Measurements from ENCODE around the gene KDM4D. TPM values are rescaled to one million over a fixed set of nuclear protein-coding genes. Genes with fewer than 3 reads are reported as not detected.
"Not testable (repeated sequence)": the region's sequence is repeated elsewhere in the genome, so short reads cannot be mapped to it uniquely, and the experiment has no call there.

Gene KDM4D
- polyA plus RNA-seq, 1 donor: 1.1 TPM

DNA sequence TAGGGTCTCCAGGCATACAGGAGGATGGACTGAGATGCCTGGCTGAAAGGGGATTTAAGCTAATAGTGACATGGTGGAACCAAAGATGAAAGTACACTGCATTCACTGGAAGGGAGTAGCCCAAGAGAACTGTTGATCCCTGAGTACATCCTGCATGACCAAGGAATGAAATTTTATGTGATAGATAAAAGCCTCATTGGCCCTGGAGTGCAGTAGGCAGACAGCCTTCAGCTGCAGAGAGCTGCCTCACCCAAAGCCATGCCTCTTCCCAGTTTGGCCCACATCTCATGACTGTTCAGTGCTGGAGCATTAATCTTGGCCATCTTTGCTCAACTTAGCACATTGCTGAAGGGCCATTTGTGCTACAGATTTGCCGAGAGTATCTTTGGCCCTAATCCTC is 59.5 kb downstream of the KDM4D start:
- DNase-seq (ENCODE audit: low read depth): no peak

DNA sequence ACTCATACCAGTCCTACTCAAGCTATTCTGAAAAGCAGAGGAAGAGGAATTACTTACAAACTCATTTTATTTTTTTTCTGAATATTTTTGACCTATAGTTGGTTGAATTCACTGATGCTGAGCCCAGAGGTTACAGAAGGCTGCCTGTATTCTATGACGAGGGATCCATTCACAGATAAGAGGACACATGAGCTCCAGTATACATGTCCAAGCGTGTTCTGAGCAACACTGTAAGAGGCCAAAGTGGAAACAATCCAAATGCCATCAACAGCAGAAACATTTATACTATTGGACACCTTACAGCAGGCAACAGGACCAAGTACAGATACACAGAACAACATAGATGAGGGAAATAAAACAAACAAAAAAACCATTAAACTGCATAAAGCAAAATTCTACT is 61.8 kb downstream of the KDM4D start:
- no peak for DNase-seq (ENCODE audit: low read depth)

DNA sequence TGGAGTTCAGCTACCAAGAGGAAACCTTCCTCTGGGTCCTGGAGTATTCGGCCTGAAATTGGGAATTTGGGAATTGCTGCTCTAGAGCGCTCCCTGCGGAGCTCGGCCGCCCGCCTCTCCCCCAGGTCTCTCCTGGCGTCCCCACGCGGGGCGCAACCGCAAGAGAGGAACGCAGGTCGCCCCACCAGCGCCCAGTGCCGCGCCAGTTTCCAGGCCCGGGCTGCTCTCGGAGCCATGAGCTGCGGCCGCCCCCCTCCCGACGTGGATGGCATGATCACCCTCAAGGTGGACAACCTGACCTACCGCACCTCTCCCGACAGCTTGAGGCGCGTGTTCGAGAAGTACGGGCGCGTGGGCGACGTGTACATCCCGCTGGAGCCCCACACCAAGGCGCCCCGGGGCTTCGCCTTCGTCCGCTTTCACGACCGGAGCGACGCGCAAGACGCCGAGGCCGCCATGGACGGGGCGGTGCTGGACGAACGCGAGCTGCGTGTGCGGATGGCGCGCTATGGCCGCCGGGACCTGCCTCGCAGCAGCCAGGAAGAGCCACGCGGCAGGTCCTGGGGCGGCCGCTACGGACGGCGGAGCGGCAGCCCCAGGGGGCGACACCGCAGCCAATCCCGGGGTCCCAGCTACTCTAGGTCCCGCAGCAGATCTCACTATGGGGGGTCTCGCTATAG is 64.0 kb downstream of the KDM4D start:
- not testable (repeated sequence) for DNase-seq (ENCODE audit: low read depth)

DNA sequence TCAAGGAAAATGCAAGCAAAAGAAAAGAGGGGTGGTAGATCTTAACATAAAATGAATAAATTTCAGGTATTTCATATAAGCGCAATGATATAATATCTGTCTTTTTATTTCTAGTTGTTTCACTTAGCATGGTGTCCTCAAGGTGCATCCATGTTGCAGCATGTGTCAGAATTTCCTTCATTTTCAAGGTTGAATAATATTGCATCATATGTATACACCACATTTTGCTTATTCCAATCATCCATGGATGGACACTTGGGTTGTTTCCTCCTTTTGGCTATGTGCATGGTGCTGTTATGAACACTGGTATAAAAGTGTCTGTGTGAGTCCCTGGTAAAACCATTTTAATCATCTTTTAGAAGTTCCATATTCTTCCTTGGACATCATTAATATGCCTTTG is 68.7 kb downstream of the KDM4D start:
- DNase-seq (ENCODE audit: low read depth): no peak

DNA sequence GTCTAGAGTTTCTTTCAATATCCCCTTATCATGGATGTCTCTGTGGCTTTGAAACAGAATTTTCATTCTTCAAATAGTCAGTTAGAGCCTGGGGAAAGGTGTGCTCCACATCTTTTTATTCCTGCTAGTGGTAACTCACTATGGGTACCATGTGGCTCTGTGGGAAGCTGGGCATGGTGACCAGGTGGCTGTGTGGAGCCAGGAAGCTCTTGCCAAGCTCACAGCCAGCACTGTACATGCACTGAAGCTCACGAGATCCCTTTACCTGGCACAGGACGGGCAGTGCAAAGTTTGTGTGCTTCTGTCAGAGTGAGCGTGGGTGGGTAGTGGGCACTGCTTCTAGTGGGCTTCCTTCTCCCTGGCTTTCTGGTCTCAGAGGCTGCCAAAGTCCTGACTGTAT is 69.4 kb downstream of the KDM4D start:
- DNase-seq (ENCODE audit: low read depth): no peak

DNA sequence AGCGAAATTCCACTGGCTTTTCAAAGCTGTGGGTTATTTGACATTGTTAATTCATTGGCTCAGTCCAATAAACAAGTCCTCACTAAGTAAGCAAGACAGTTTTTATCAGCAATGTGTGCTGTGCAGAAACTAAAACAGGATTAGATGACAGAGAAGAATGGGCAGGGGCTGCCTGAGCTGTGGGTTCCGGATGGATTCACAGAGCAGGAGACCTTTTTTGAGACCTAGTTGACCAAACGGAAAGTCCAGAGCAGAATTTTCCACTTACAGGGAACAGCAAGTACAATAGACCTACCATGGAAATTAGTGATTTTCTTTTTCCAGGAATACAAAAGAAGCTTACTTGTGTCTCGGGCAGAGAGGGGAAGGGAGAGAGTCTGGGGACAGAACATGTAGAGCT is 70.5 kb downstream of the KDM4D start:
- no peak for DNase-seq (ENCODE audit: low read depth)

DNA sequence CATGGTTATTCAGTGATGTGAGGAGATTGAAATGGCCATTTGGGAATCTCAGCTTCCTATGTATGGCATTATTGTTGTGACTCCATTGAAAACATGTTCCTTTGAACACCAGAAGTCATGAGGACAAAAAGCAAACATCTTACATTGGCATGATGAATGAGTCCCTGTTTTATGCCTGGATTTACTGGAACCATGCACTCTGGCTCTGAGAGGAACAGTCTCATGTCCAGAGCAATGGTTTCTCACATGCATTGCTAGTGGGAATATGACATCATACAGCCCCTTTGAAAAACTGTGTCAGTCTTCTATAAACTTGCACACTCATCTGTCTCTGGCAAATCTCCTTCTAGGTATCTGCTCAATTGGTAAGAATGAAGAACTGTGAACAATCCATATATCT is 72.3 kb downstream of the KDM4D start:
- no peak for DNase-seq (ENCODE audit: low read depth)

Other genes with a start within 250 kb of the KDM4D start
- 51.7 TPM for gene AMOTL1, start 205.4 kb upstream of the KDM4D start, polyA plus RNA-seq (ENCODE audit: insufficient read length)
- gene CWC15, start 153 bp upstream of the KDM4D start, polyA plus RNA-seq (ENCODE audit: insufficient read length): 71.6 TPM
- gene KDM4E, start 51.5 kb downstream of the KDM4D start, polyA plus RNA-seq (ENCODE audit: insufficient read length): 0.06 TPM
- not detected for gene KDM4F, start 75.7 kb downstream of the KDM4D start, polyA plus RNA-seq (ENCODE audit: insufficient read length)
- 39.8 TPM for gene SRSF8, start 93.2 kb downstream of the KDM4D start, polyA plus RNA-seq (ENCODE audit: insufficient read length)
- 61.0 TPM for gene ENDOD1, start 116.1 kb downstream of the KDM4D start, polyA plus RNA-seq (ENCODE audit: insufficient read length)